Fibroblast of lung (primary cell): ENCODE measurements around the gene PPFIA2.

Experiments
- CTCF ChIP-seq, 2 donors: IDR thresholded peaks in 1 of 2; conservative IDR thresholded peaks in 1 of 2; 1 replicate in 1 of 2; 2 replicates in 1 of 2; pipeline ENCODE4 v1.5.1; 2011 to 2012; ENCODE audit warnings: low read length in 2 of 2, control low read depth in 1 of 2, inconsistent platforms in 1 of 2, low read depth in 1 of 2, mild to moderate bottlenecking in 1 of 2
- EZH2 ChIP-seq: IDR thresholded peaks from 2 replicates; pipeline ENCODE4 v1.5.1; 2012; ENCODE audit warnings: low read length, control low read depth, mild to moderate bottlenecking; ENCODE audit errors: missing control alignments

- TF ChIP-seq CTCF (conservative IDR thresholded peaks at IDR 0.05 in 1 of 2, IDR thresholded peaks at IDR 0.05 in 1 of 2; ENCODE audit: low read depth in 1 of 2, low read length in 2 of 2) = no peak
- TF ChIP-seq EZH2 = no peak
These were observed 509.2 kb downstream of the PPFIA2 start for GRCh38 chr12:81249976-81250375.
